K562 (cell line): Measurements from ENCODE around the gene MAP1S. TPM values are rescaled to one million over a fixed set of nuclear protein-coding genes. Genes with fewer than 3 reads are reported as not detected.

Source experiments
- ATAC-seq: fragments of 200-7000 bp; cut with Tn5 transposase; 3 replicates; pipeline ENCODE4 v1.9.1; 2020; ENCODE audit warnings: moderate library complexity
- BruUV-seq: library from RNA; stranded (reverse); fragments of 400-500 nt; replicated peaks from 2 replicates; lab custom pipeline; 2021; lab: Mats Ljungman, UMichigan
- CTCF ChIA-PET: fragments of 300-600 bp; formaldehyde crosslinking; extraction: SDS; loops from one replicate; lab custom pipeline; 2021; ENCODE audit warnings: low intra/inter-chr PET ratio; lab: Yijun Ruan, JAX
- POLR2A ChIA-PET: fragments of 300-600, 350-650 bp; sonication (Branson Sonifier 250); formaldehyde crosslinking; extraction: SDS; loops from one replicate; lab custom pipeline; 2021; ENCODE audit warnings: antibody characterized with exemption, inconsistent platforms; lab: Yijun Ruan, JAX
- DNase-seq, 4 experiments: peaks; one replicate each; pipeline versions ENCODE4 v3.0.0 to v3.0.0-alpha.2; 2011 to 2018; ENCODE audit warnings: low spot score in 3 of 4, mixed read lengths in 3 of 4; ENCODE audit errors: extremely low read depth in 1 of 4
- FAIRE-seq: peaks from 2 replicates; lab custom pipeline; 2011; peaks lifted over from hg19 to GRCh38; lab: Jason Lieb, UNC
- H2AFZ ChIP-seq: 2 replicates; pipeline ENCODE4 v1.6.0; 2011; ENCODE audit warnings: low read depth, low read length, control low read depth, inconsistent platforms
- H3K27ac ChIP-seq: fragments of 200-600 bp; 3 replicates; pipeline ENCODE4 v1.8.0; 2011; ENCODE audit warnings: low read depth, mild to moderate bottlenecking, control low read depth, inconsistent platforms, low read length, moderate library complexity, mixed read lengths; ENCODE audit errors: extremely low read depth
- H3K27me3 ChIP-seq, 2 experiments: fragments of 300-600 bp in 1 of 2; 2 replicates in 1 of 2; 3 replicates in 1 of 2; pipeline versions ENCODE4 v1.6.0 to v1.8.0; 2011; ENCODE audit warnings: inconsistent platforms in 2 of 2, low read length in 2 of 2, mild to moderate bottlenecking in 1 of 2, mixed read lengths in 1 of 2, moderate library complexity in 1 of 2; ENCODE audit not compliant: control insufficient read depth in 2 of 2, insufficient read depth in 2 of 2
- H3K36me3 ChIP-seq: fragments of 300-600 bp; 3 replicates; pipeline ENCODE4 v1.8.0; 2011; ENCODE audit warnings: mild to moderate bottlenecking, low read length, inconsistent platforms; ENCODE audit not compliant: control insufficient read depth, insufficient read depth
- H3K4me1 ChIP-seq, 2 experiments: fragments of 200-600 bp in 1 of 2; replicated peaks in 1 of 2; 2 replicates in 1 of 2; 3 replicates in 1 of 2; pipeline versions ENCODE4 v1.5.1 to v1.8.0; 2011; ENCODE audit warnings: inconsistent platforms in 2 of 2, low read length in 2 of 2, mild to moderate bottlenecking in 1 of 2, mixed read lengths in 1 of 2, moderate library complexity in 1 of 2; ENCODE audit not compliant: control insufficient read depth in 2 of 2, insufficient read depth in 2 of 2
- H3K4me2 ChIP-seq: 2 replicates; pipeline ENCODE4 v1.6.1; 2011; ENCODE audit warnings: low read length, control low read depth, inconsistent platforms, mixed read lengths; ENCODE audit not compliant: insufficient read depth
- H3K4me3 ChIP-seq: fragments of 200-600 bp; sonication (generic), shearing (Covaris generic); 2 replicates; pipeline ENCODE4 v1.5.1; 2016; ENCODE audit warnings: control low read depth, inconsistent platforms
- H3K79me2 ChIP-seq: fragments of 200-600 bp; 3 replicates; pipeline ENCODE4 v1.8.0; 2011; ENCODE audit warnings: low read length, inconsistent platforms; ENCODE audit not compliant: control insufficient read depth, insufficient read depth
- H3K9ac ChIP-seq, 2 experiments: 2 replicates each; pipeline versions ENCODE4 v1.6.0 to v1.6.1; 2011; ENCODE audit warnings: low read depth in 2 of 2, low read length in 2 of 2, control low read depth in 1 of 2, inconsistent platforms in 1 of 2, mild to moderate bottlenecking in 1 of 2, mixed read lengths in 1 of 2; ENCODE audit not compliant: insufficient read depth in 1 of 2
- H3K9me1 ChIP-seq: one replicate; pipeline ENCODE4 v1.6.0; 2011; ENCODE audit warnings: inconsistent platforms, mild to moderate bottlenecking, low read length, moderate library complexity; ENCODE audit not compliant: control insufficient read depth, insufficient read depth
- H3K9me3 ChIP-seq: replicated peaks from 2 replicates; pipeline ENCODE4 v1.5.1; 2011; ENCODE audit warnings: low read depth, low read length, inconsistent platforms; ENCODE audit not compliant: control insufficient read depth, insufficient read depth
- H4K20me1 ChIP-seq: replicated peaks from 2 replicates; pipeline ENCODE4 v1.6.1; 2011; ENCODE audit warnings: low read length, inconsistent platforms, mixed read lengths; ENCODE audit not compliant: control insufficient read depth, insufficient read depth
- BCOR ChIP-seq: fragments of 450-650 bp; IDR thresholded peaks from 2 replicates; pipeline ENCODE4 v1.6.1; 2016
- BRF1 ChIP-seq: IDR thresholded peaks from 3 replicates; pipeline ENCODE4 v1.6.1; 2011; ENCODE audit warnings: borderline replicate concordance, mild to moderate bottlenecking; ENCODE audit not compliant: insufficient read length; ENCODE audit errors: extremely low read depth
- CTBP1 ChIP-seq: fragments of 450-650 bp; IDR thresholded peaks from 2 replicates; pipeline ENCODE4 v1.6.1; 2016; ENCODE audit warnings: borderline replicate concordance
- E2F6 ChIP-seq, 2 experiments: IDR thresholded peaks; 2 replicates each; pipeline ENCODE4 v1.6.1; 2011; ENCODE audit warnings: borderline replicate concordance in 1 of 2, control low read depth in 1 of 2, low read depth in 1 of 2, low read length in 1 of 2, mild to moderate bottlenecking in 1 of 2, mixed read lengths in 1 of 2, moderate library complexity in 1 of 2; ENCODE audit not compliant: insufficient read depth in 1 of 2, insufficient read length in 1 of 2, poor library complexity in 1 of 2, severe bottlenecking in 1 of 2; ENCODE audit errors: extremely low read depth in 1 of 2
- EZH2 ChIP-seq: IDR thresholded peaks from 2 replicates; pipeline ENCODE4 v1.6.1; 2012; ENCODE audit warnings: low read depth, mild to moderate bottlenecking, inconsistent platforms, low read length, borderline replicate concordance
- GATAD2A ChIP-seq: fragments of 450-650 bp; IDR thresholded peaks from 2 replicates; pipeline ENCODE4 v1.6.1; 2017
- HNRNPUL1 ChIP-seq: fragments of 200-400 bp; formaldehyde crosslinking; IDR thresholded peaks from 2 replicates; pipeline ENCODE4 v1.6.1; 2017; ENCODE audit warnings: low read length
- KDM5B ChIP-seq: fragments of 200-600 bp; sonication (generic); IDR thresholded peaks from 2 replicates; pipeline ENCODE4 v1.6.1; 2012; ENCODE audit warnings: low read depth, mild to moderate bottlenecking, moderate library complexity, low read length, control low read depth, inconsistent platforms; ENCODE audit not compliant: insufficient replicate concordance
- NFYB ChIP-seq: IDR thresholded peaks from 2 replicates; pipeline ENCODE4 v1.6.1; 2011; ENCODE audit warnings: mild to moderate bottlenecking, moderate library complexity; ENCODE audit not compliant: insufficient read length; ENCODE audit errors: extremely low read depth
- PHTF2 ChIP-seq: fragments of 250-450 bp; sonication (Bioruptor Pico); IDR thresholded peaks from 2 replicates; pipeline ENCODE4 v1.5.0; 2021; ENCODE audit warnings: mild to moderate bottlenecking
- PPARD ChIP-seq: fragments of 250-450 bp; sonication (Bioruptor Pico); IDR thresholded peaks from 2 replicates; pipeline ENCODE4 v1.8.0; 2022; ENCODE audit warnings: inconsistent platforms, mild to moderate bottlenecking, moderate library complexity
- RAD51 ChIP-seq: fragments of 450-650 bp; IDR thresholded peaks from 2 replicates; pipeline ENCODE4 v1.7.1; 2016; ENCODE audit warnings: low read depth, mild to moderate bottlenecking, borderline replicate concordance
- RB1 ChIP-seq: fragments of 450-650 bp; IDR thresholded peaks from 2 replicates; pipeline ENCODE4 v1.6.1; 2017; ENCODE audit warnings: low read depth, mild to moderate bottlenecking
- RBM15 ChIP-seq: fragments of 200-400 bp; formaldehyde crosslinking; IDR thresholded peaks from 2 replicates; pipeline ENCODE4 v1.6.1; 2018; ENCODE audit warnings: mild to moderate bottlenecking, low read length, moderate library complexity; ENCODE audit not compliant: insufficient read depth
- U2AF2 ChIP-seq: fragments of 200-400 bp; formaldehyde crosslinking; optimal IDR thresholded peaks from 2 replicates; pipeline ENCODE3; 2017; ENCODE audit warnings: low read depth, mild to moderate bottlenecking, low read length
- ZFP36 ChIP-seq: fragments of 150-350 bp; IDR thresholded peaks from 2 replicates; pipeline ENCODE4 v1.6.1; 2018; ENCODE audit warnings: low read length, low read depth; ENCODE audit not compliant: partially characterized antibody
- WGBS: fragments of 100-300 bp; shearing (Covaris generic); methylation state at CpG from one replicate; pipeline ENCODE4 v1.1.6; 2016; ENCODE audit warnings: low coverage, mixed read lengths; ENCODE audit not compliant: insufficient coverage; ENCODE audit errors: missing lambda C conversion rate; 5-methylcytosine and 5-hydroxymethylcytosine counted together
- in situ Hi-C: fragments of 300-500 bp; cut with MboI; formaldehyde crosslinking; loops from 4 replicates; pipeline ENCODE4 v1.15.0; 2018; ENCODE audit warnings: inconsistent platforms, mixed read lengths
- intact Hi-C: fragments of 100-400 bp; cut with micrococcal nuclease; formaldehyde crosslinking; loops from 2 replicates; pipeline ENCODE4 v1.14.2; 2022
- polyA plus RNA-seq, 8 experiments: library from polyadenylated mRNA; depleted of rRNA in 4 of 8; stranded (reverse) in 5 of 8; unstranded in 3 of 8; fragments of >200 nt; fragmentation: Nextera tagmentation in 2 of 8; fragmentation: Illumina TruSeq in 1 of 8; extraction: Ambion mirVana in 2 of 8; extraction: Trizol in 1 of 8; gene quantifications; 2 replicates each; pipeline versions ENCODE4 v1.2.1 to v1.2.3, GENCODE V29; 2011 to 2014; ENCODE audit warnings: inconsistent platforms in 1 of 8, missing spikeins in 1 of 8
- total RNA-seq, 7 experiments: library from RNA; depleted of rRNA in 6 of 7; stranded (reverse); fragments of >200 nt in 6 of 7; fragmentation: Illumina TruSeq in 2 of 7; extraction: Trizol in 2 of 7; gene quantifications; 2 replicates each; pipeline versions ENCODE4 v1.2.1 to v1.2.3, GENCODE V29; 2011 to 2021; ENCODE audit warnings: low replicate concordance in 1 of 7
- TF ChIP-seq, protein P1 (sequence below): sonication (generic); formaldehyde crosslinking; IDR thresholded peaks from 2 replicates; pipeline ENCODE4 v1.8.0; 2022; ENCODE audit warnings: missing genetic modification reagents, mild to moderate bottlenecking, moderate library complexity, borderline replicate concordance
- TF ChIP-seq, protein P2 (sequence below): fragments of 450-650 bp; conservative IDR thresholded peaks from 2 replicates; pipeline ENCODE4 v1.6.1; 2016; ENCODE audit warnings: missing genetic modification characterization, low read depth, mild to moderate bottlenecking, missing compliant biosample characterization, moderate library complexity
- TF ChIP-seq, protein P3 (sequence below): fragments of 450-650 bp; formaldehyde crosslinking; IDR thresholded peaks from 2 replicates; pipeline ENCODE4 v1.4.0; 2020; ENCODE audit warnings: mild to moderate bottlenecking, moderate library complexity

MAP1S gene
- total and polyA plus RNA-seq, 9 of the 15 experiments (the other 6 are each of a cell fraction or from before 2014, with no cell fraction given): 2.0 to 81.0 (median 9.5) TPM

DNA sequence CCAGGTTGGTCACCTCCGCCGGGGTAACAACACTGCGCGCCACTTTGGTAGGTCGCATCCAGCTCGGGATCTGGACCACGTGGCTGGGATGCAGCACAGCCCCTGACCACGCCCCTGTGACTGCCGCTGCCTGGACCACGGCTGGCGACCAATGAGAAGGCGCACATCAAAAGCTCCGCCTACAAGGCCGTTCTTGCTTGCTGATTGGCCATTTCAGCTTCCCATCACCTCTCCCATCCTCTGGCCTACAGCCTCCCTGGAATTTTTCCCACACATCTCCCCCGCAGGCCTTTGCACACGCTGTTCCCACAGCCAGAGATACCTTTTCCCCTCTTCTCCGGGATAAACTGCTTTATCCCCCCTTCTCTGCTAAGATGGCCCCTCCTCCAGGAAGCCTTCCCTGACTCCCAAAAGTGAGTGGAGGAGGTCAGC is 12.5 kb upstream of the MAP1S start:
- intact Hi-C loops (no loop called here), in situ Hi-C loops (loop anchor here (10.0 kb wide), 1 partner anchor 148 kb away; the partner anchor contains the start of gene RPL18A)
- Histone ChIP-seq H3K4me1 (peaks cover 0 to 4% of the 10 kb centered on the region in 2 experiments; a peak in 3 of 5 replicates), H3K79me2 (no peaks in the 10 kb centered on the region), H2AFZ (peak overlapping the region; percentile 72), H3K9ac (no peak overlapping the region), H3K27me3 (peaks cover 2% of the 10 kb centered on the region in 2 experiments; a peak in 3 of 5 replicates), H3K27ac (no peak overlapping the region), H3K9me3 (no peaks in the 10 kb centered on the region), H3K4me2 (peak overlapping the region; percentile 41), H4K20me1 (no peaks in the 10 kb centered on the region), H3K36me3 (no peaks in the 10 kb centered on the region), H3K4me3 (no peak overlapping the region), H3K9me1 (peaks cover 3% of the 10 kb centered on the region)
- ChIA-PET POLR2A (interaction anchor here (0.7 to 2.1 kb wide), 6 partner anchors 12 to 153 kb away, joined by 3 to 6 read pairs (median 4); partner anchors contain the start of genes MAP1S and RPL18A), CTCF (no interaction called here)
- DNase-seq: peak; percentile 84 to 98 (median 96)
- WGBS: 5% methylated on average over 16 of the region's 17 CpGs
- BruUV-seq: no TSS peak
- ATAC-seq: peak; percentile 98
- peak; percentile 89 for FAIRE-seq
- TF ChIP-seq, protein P1, sequence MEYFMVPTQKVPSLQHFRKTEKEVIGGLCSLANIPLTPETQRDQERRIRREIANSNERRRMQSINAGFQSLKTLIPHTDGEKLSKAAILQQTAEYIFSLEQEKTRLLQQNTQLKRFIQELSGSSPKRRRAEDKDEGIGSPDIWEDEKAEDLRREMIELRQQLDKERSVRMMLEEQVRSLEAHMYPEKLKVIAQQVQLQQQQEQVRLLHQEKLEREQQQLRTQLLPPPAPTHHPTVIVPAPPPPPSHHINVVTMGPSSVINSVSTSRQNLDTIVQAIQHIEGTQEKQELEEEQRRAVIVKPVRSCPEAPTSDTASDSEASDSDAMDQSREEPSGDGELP (CRISPR knock-in tag): peak; percentile 16; the same call in 1 of the 2 replicates
- TF ChIP-seq RB1 (no peak), E2F6 (IDR thresholded peaks at IDR 0.05; ENCODE audit: borderline replicate concordance in 1 of 2, extremely low read depth in 1 of 2, insufficient read depth in 1 of 2, insufficient read length in 1 of 2, low read depth in 1 of 2, low read length in 1 of 2, poor library complexity in 1 of 2, severe bottlenecking in 1 of 2) (peak; percentile 50 to 56), PHTF2 (CRISPR knock-in tag) (no peak), EZH2 (no peak), U2AF2 (no peak), ZFP36 (peak; percentile 93), RBM15 (no peak), GATAD2A (no peak), BCOR (peak; percentile 81), PPARD (CRISPR knock-in tag) (no peak), HNRNPUL1 (no peak), CTBP1 (peak; percentile 94), RAD51 (peak; percentile 80), NFYB (peak; percentile 29), BRF1 (no peak), KDM5B (no peak)
- TF ChIP-seq, protein P2, sequence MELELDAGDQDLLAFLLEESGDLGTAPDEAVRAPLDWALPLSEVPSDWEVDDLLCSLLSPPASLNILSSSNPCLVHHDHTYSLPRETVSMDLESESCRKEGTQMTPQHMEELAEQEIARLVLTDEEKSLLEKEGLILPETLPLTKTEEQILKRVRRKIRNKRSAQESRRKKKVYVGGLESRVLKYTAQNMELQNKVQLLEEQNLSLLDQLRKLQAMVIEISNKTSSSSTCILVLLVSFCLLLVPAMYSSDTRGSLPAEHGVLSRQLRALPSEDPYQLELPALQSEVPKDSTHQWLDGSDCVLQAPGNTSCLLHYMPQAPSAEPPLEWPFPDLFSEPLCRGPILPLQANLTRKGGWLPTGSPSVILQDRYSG: no peak
- TF ChIP-seq, protein P3, sequence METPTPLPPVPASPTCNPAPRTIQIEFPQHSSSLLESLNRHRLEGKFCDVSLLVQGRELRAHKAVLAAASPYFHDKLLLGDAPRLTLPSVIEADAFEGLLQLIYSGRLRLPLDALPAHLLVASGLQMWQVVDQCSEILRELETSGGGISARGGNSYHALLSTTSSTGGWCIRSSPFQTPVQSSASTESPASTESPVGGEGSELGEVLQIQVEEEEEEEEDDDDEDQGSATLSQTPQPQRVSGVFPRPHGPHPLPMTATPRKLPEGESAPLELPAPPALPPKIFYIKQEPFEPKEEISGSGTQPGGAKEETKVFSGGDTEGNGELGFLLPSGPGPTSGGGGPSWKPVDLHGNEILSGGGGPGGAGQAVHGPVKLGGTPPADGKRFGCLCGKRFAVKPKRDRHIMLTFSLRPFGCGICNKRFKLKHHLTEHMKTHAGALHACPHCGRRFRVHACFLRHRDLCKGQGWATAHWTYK (CRISPR knock-in tag): no peak
